Hepatic stellate cell (primary cell): ENCODE data around the gene GNB1.

Source experiments
- DNase-seq: peaks from one replicate; pipeline ENCODE4 v3.0.0; 2011; ENCODE audit warnings: low spot score

GNB1 gene

DNA sequence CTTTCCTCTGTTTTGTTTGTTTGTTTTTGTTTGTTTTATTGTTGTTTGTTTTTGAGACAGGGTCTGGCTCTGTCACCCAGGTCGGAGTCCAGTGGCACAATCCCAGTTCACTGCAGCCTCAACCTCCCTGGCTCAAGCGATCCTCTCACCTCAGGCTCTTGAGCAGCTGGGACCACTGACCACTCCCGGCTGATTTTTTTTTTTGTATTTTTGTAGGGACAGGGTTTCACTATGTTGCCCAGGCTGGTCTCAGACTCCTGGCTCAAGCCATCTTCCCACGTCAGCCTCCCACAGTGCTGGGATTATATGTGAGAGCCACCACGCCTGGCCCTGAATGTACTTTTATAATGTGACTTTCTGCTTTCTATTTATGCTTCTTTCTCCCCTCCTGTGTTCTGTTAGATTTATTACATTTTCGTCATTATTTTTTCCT, 19.2 kb upstream of the GNB1 start:
- DNase-seq: no peak

- DNase-seq: no peak
Observed at GRCh38 chr1:1908506-1908791, 17.6 kb upstream of the GNB1 start.

- DNase-seq: no peak
Observed at GRCh38 chr1:1907098-1907736, 16.3 kb upstream of the GNB1 start.

GRCh38 chr1:1906185-1907097, 15.6 kb upstream of the GNB1 start:
- DNase-seq: peak; percentile 95

DNA sequence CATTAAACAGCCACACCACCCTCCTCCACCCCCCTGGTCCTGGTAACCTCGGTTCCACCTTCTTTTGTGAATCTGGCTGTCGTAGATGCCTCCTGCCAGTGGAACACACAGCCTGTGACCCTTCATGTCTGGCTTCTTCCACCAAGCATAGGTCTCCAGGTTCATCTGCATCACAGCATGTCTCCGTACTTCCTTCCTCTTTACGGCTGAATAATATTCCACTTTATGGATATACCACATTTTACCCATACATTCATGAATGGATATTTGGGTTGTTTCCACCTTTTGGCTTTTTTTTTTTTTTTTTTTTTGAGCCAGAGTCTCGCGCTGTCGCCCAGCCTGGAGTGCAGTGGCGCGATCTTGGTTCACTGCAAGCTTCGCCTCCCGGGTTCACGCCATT, 12.3 kb upstream of the GNB1 start:
- no peak for DNase-seq

GRCh38 chr1:1901641-1902294, 10.9 kb upstream of the GNB1 start:
- no peak for DNase-seq

DNA sequence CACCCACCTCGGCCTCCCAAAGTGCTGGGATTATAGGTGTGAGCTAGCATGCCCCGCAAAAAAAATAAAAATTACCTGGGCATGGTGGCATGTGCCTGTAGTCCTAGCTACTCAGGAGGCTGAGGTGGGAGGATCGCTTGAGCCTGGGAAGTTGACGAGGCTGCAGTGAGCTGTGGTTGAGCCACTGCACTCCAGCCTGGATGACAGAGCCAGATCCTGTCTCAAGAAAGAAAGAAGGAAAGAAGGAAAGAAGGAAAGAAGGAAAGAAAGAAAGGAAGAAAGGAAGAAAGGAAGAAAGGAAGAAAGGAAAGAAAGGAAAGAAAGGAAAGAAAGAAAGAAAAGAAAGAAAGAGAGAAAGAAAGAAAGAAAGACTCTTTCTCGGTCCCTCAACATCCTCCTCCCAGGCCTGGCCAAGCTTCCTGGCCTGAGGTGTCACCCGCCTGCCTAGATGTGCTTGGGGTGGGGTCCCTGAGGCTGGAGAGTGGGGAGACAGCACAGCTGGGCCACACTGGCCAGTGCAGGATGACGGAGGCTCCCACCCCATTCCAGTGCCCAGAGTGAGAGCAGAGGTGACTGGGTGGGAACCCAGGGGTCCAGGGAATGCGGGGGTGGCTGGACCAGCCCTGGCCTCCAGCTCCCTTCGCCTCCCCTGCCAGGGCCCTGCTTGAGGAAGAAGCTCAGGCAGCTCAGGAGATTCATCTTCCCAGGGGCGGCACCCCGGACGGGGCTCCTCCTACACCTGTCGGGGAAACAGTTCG, 10.2 kb upstream of the GNB1 start:
- DNase-seq: no peak

DNA sequence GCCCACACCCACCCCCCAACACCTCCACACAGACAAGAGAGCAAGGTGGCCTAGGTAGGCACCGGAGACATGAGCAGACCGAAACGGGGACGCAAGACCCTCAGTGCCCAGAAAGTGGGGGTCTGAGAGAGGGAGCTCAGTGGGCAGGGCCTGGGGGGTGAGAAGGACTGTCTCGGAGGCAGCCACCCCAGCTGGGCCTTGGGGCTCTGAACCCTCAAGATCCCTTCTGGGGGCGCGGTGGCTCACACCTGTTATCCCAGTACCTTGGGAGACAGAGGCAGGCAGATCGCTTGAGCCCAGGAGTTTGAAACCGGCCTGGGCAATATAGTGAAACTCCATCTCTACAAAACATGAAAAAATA, 9.1 kb upstream of the GNB1 start:
- no peak for DNase-seq

- DNase-seq: no peak
Observed at GRCh38 chr1:1899266-1899966, 8.5 kb upstream of the GNB1 start.

- DNase-seq: no peak
Observed at GRCh38 chr1:1898246-1898933, 7.5 kb upstream of the GNB1 start.

GRCh38 chr1:1895456-1896336, 4.8 kb upstream of the GNB1 start:
- no peak for DNase-seq

DNA sequence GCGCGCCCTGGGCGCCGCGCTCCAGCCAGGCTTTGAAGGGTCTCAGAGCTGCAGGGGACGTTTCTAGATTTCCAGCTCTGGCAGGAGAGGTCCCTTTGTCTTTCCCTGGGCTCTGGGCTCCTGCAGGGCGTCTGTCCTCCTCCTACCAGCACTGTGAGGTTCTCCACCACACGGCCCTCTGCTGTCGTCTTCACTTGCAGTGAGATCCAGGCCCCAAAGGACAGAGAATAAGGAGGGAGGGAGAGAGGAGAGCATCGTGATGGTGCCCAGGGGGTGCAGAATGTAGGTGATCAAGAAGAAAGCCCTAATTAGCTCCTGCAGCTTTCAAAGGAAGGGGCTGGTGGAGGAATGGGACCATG, 4.2 kb upstream of the GNB1 start:
- no peak for DNase-seq

GRCh38 chr1:1894354-1895059, 3.6 kb upstream of the GNB1 start:
- DNase-seq: no peak

DNA sequence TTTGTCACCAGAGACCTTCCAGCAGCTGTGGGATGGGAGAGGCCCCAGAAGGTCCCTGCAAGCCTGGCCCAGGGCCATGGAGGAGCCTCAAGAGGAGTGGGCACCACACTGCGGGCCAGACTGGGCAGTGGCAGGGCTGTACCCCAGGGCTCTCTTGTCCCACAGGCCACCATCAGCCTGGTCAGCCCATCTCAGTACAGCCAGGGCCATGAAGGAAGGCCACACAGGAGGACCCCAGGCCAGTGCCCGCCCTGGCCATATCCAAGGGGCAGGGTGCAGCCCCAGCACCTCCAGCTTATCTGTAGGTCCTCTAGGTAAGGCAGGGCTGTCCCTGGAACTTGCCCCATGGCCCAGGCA, 3.1 kb upstream of the GNB1 start:
- DNase-seq: no peak

GRCh38 chr1:1893291-1893985, 2.6 kb upstream of the GNB1 start:
- DNase-seq: no peak

- no peak for DNase-seq
Observed at GRCh38 chr1:1892763-1893120, 1.9 kb upstream of the GNB1 start.

DNA sequence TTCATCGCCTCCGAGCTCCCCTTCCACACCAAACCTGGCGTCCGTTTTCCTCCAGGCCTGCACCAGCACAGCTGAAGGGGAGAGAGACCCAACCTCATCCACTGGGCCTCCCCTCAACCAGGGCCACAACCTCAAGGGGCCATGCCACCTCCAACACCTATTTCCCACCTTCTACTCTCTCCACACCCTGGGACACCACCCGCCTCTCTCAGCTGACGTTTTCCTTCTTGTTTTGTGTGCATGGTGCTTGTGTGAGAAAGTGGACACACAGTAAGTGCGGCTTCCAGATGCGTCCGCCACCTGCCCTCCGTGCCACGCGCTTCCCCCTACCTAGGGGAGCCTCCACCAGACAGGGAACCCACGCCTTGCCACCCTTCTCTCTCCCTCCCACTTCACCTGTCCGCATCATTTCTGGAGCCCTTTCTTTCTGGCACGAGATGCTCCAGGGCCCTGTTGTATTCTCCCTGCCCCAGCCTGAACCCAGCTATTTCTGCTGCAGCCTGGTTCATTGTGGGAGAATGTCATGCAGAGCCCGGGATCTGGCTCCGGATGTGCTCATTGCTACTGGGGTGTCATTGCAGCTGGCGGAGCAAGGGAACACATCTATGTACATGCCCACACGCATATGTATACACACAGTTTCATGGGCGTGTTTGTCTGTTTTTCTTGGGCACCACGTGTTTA, 1.3 kb upstream of the GNB1 start:
- no peak for DNase-seq

DNA sequence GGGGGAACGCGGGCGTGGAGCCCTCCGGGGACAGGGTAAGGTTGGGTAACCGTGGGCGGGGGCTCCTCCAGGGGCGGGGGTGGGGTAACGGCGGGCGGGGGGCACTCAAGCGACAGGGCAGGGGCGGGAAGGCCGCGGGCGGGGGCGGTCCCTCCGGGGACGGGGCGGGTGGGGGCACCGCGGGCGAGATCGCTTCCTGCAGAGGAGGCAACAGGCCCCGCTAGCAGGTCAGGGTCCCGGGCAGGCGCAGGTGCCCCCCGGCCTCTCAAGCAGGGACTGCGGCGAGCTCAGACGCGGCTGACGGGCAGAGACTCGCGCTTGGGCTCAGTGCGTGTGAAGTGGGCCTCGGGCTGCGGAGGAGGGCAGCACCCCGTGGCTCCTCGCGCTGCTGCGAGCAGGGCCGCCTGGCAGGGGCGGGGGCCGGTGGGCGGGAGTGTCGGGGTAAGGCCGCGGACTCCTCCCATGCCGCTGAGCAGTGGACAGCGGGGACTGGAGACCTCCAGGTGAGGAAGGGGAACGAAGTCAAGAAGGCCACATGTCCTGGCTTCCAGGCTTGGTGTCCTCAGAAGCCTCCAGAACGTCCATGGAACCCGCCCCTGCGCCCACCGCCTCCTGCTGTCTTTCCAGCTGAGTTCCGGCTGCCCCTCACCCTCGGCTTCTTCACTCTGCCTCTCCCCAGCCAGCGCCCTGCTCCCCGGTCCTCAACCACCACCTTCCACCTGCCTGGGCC, 627 bp upstream of the GNB1 start:
- DNase-seq: peak; percentile 93
